Measurements from ENCODE around the gene AMPD2. TPM values are rescaled to one million over a fixed set of nuclear protein-coding genes. Genes with fewer than 3 reads are reported as not detected.

Gene AMPD2
- total and polyA plus RNA-seq, 2 donors (not counting 3 experiments of a cell fraction or from before 2014, with no cell fraction given), result 69.4 TPM

DNA sequence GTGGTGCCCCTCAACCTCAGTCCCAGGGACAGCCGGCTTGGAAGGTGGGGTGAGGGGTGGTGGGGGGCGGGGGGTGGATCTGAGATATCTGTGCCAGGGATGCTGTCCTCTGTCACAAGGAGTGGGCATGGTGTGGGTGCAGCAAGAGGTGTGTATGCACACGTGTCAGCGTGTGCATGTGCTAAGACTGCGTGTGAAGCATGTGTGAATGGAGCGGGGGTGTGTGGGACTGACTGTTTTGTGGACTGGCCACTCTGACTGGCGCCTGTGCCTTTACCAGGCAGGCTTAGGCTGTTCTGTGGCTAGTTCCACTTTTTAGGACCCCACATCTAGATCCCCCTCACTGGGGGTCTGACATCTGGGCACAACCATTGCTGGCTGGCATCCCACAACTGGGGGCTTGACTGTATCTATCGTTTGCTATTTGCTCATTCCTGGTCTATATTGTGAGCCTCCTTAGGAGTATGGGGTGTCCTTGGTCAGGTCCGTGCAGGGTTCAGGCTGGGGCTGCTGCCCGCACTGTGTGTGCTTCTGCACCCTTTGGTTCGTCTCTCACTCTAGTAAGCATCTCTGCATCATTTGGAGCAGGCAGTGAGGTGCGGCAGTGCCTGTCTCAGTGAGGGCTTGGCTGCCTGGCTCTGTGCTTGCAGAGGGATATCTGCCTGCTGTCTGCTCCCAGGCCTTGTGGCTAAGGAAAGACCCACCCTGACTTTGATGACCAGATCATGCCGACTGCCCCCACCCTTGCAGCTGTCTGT, 1.9 kb downstream of the AMPD2 start:
- POLR2A ChIA-PET, result no interaction called here
- Histone ChIP-seq H3K36me3 (ENCODE audit: control insufficient read depth in 2 of 2, extremely low read depth in 1 of 2, insufficient read depth in 2 of 2, low read length in 2 of 2) (peaks cover 0 to 3% of the 10 kb centered on the region in 2 experiments), H3K79me2 (ENCODE audit: control insufficient read depth, insufficient read depth, low read length) (peaks cover 51% of the 10 kb centered on the region), H3K4me2 (ENCODE audit: insufficient read depth, low read length) (peak overlapping the region; percentile 39), H3K4me3 (replicated peaks in 1 of 3; ENCODE audit: insufficient read depth in 1 of 3, low read depth in 1 of 3, low read length in 3 of 3) (peak overlapping the region; percentile 5 to 76 (median 46)), H4K20me1 (replicated peaks; ENCODE audit: control insufficient read depth, extremely low read depth, insufficient read depth, low read length) (no peaks in the 10 kb centered on the region), H3K9ac (replicated peaks; ENCODE audit: extremely low read depth, insufficient read depth, low read length) (peak overlapping the region; percentile 37), H3K9me3 (replicated peaks; ENCODE audit: control insufficient read depth, insufficient read depth, low read length) (no peaks in the 10 kb centered on the region), H3K27me3 (ENCODE audit: control insufficient read depth in 2 of 2, insufficient read depth in 2 of 2, low read length in 2 of 2) (no peaks in the 10 kb centered on the region), H3K27ac (ENCODE audit: insufficient read depth, low read depth, low read length) (peak overlapping the region; percentile 25), H2AFZ (ENCODE audit: low read depth, low read length) (no peak overlapping the region), H3K4me1 (ENCODE audit: control insufficient read depth, extremely low read depth, insufficient read depth, low read length) (peaks cover 42% of the 10 kb centered on the region), H3K9me1 (replicated peaks; ENCODE audit: control insufficient read depth, extremely low read depth, insufficient read depth, low read length) (no peaks in the 10 kb centered on the region)
- TF ChIP-seq EZH2 (IDR thresholded peaks at IDR 0.05; ENCODE audit: borderline replicate concordance, low read depth, low read length, severe bottlenecking), result no peak
- TF ChIP-seq, protein P1, sequence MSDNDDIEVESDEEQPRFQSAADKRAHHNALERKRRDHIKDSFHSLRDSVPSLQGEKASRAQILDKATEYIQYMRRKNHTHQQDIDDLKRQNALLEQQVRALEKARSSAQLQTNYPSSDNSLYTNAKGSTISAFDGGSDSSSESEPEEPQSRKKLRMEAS (IDR thresholded peaks at IDR 0.05; ENCODE audit: insufficient read depth, insufficient read length), result peak; percentile 76
- FAIRE-seq, result peak; percentile 44
- dilution Hi-C loops (cut with MboI; ENCODE audit: extremely low pct_ligation_motif_present, low sequenced_read_pairs) (no loop called here), intact Hi-C loops (cut with micrococcal nuclease) (loop anchor here (1.0 kb wide), 1 partner anchor 75 kb away; no protein-coding TSS in a partner anchor)
- CTCF ChIA-PET, result interaction anchor here (1.1 to 1.5 kb wide), 2 partner anchors 19 to 153 kb away, joined by 6 read pairs; no protein-coding TSS in a partner anchor
- TSS peak; percentile 3 for BruUV-seq (replicated peaks)
- DNase-seq (ENCODE audit: low read depth, low spot score), result no peak

DNA sequence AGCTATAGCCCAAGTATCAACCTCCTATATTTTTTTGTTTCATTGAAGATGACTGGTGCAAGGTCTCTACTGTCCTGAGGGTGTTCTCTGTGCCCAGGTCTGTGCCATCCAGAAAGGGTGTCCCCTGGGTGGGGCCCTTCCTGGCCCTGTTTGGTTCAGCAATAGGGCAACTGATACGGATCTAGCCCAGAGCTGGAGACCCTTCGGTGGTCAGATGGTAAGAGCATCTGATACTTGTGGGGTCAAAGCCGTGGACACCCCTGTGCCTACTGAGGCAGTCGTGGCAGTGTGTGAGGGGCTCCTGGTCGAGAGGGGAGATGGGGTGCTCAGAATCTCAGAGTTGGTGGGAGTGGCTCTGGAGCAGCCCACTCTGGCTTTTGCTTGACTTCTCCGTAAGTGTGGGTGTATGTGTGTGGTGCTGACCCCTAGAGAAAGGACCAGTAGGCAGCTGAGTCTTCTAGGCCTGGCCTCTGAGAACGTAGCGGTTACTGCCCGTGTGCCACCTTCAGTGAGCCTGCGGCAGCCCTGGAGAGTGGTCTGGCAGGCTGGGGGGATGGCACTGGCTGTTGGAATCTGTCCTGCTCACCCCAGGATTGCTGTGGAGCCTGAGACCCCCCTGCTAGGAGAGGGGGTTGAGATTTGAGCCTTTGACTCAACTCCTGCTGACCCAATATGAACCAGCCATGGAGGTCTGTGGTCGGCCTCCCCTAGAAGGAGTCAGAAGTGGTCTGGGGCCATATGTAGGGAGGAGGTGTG, 2.7 kb downstream of the AMPD2 start:
- dilution Hi-C loops (cut with MboI; ENCODE audit: extremely low pct_ligation_motif_present, low sequenced_read_pairs) (no loop called here), intact Hi-C loops (cut with micrococcal nuclease) (no loop called here)
- Histone ChIP-seq H3K9me1 (replicated peaks; ENCODE audit: control insufficient read depth, extremely low read depth, insufficient read depth, low read length) (no peaks in the 10 kb centered on the region), H3K4me3 (replicated peaks in 1 of 3; ENCODE audit: insufficient read depth in 1 of 3, low read depth in 1 of 3, low read length in 3 of 3) (no peak overlapping the region), H4K20me1 (replicated peaks; ENCODE audit: control insufficient read depth, extremely low read depth, insufficient read depth, low read length) (no peaks in the 10 kb centered on the region), H3K9ac (replicated peaks; ENCODE audit: extremely low read depth, insufficient read depth, low read length) (no peak overlapping the region), H3K27ac (ENCODE audit: insufficient read depth, low read depth, low read length) (no peak overlapping the region), H3K36me3 (ENCODE audit: control insufficient read depth in 2 of 2, extremely low read depth in 1 of 2, insufficient read depth in 2 of 2, low read length in 2 of 2) (peaks cover 0 to 10% of the 10 kb centered on the region in 2 experiments), H3K9me3 (replicated peaks; ENCODE audit: control insufficient read depth, insufficient read depth, low read length) (no peaks in the 10 kb centered on the region), H3K79me2 (ENCODE audit: control insufficient read depth, insufficient read depth, low read length) (peaks cover 51% of the 10 kb centered on the region), H3K4me1 (ENCODE audit: control insufficient read depth, extremely low read depth, insufficient read depth, low read length) (peaks cover 34% of the 10 kb centered on the region), H2AFZ (ENCODE audit: low read depth, low read length) (no peak overlapping the region), H3K4me2 (ENCODE audit: insufficient read depth, low read length) (peak overlapping the region; percentile 39), H3K27me3 (ENCODE audit: control insufficient read depth in 2 of 2, insufficient read depth in 2 of 2, low read length in 2 of 2) (no peaks in the 10 kb centered on the region)
- FAIRE-seq (no peak), DNase-seq (ENCODE audit: low read depth, low spot score) (no peak)
- TF ChIP-seq FOS (IDR thresholded peaks at IDR 0.05; ENCODE audit: borderline replicate concordance, insufficient read depth, low read length), result no peak
- no peak for TF ChIP-seq GATA2 (IDR thresholded peaks at IDR 0.05; ENCODE audit: insufficient read depth, insufficient read length, low read depth, low read length)
- TF ChIP-seq POLR2AphosphoS5 (IDR thresholded peaks at IDR 0.05; ENCODE audit: insufficient read depth, low read depth, low read length), result no peak
- no peak for TF ChIP-seq MYC (IDR thresholded peaks at IDR 0.05; ENCODE audit: low read depth, low read length)
- no peak for TF ChIP-seq JUN (IDR thresholded peaks at IDR 0.05; ENCODE audit: borderline replicate concordance, insufficient read depth, insufficient read length, low read depth)
- TF ChIP-seq, protein P1 (IDR thresholded peaks at IDR 0.05; ENCODE audit: insufficient read depth, insufficient read length), result no peak
- TF ChIP-seq EZH2 (IDR thresholded peaks at IDR 0.05; ENCODE audit: borderline replicate concordance, low read depth, low read length, severe bottlenecking), result no peak
- TF ChIP-seq, protein P2, sequence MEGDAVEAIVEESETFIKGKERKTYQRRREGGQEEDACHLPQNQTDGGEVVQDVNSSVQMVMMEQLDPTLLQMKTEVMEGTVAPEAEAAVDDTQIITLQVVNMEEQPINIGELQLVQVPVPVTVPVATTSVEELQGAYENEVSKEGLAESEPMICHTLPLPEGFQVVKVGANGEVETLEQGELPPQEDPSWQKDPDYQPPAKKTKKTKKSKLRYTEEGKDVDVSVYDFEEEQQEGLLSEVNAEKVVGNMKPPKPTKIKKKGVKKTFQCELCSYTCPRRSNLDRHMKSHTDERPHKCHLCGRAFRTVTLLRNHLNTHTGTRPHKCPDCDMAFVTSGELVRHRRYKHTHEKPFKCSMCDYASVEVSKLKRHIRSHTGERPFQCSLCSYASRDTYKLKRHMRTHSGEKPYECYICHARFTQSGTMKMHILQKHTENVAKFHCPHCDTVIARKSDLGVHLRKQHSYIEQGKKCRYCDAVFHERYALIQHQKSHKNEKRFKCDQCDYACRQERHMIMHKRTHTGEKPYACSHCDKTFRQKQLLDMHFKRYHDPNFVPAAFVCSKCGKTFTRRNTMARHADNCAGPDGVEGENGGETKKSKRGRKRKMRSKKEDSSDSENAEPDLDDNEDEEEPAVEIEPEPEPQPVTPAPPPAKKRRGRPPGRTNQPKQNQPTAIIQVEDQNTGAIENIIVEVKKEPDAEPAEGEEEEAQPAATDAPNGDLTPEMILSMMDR (IDR thresholded peaks at IDR 0.05; ENCODE audit: extremely low read depth in 1 of 2, insufficient read depth in 1 of 2, low read depth in 1 of 2, low read length in 2 of 2), result no peak
- no peak for TF ChIP-seq POLR2A (IDR thresholded peaks at IDR 0.05; ENCODE audit: low read depth, low read length)
- ChIA-PET POLR2A (no interaction called here), CTCF (interaction anchor here (1.1 kb wide), 1 partner anchor 19 kb away, joined by 6 read pairs; no protein-coding TSS in a partner anchor)
- no TSS peak for BruUV-seq (replicated peaks)
